Motor neuron (in vitro differentiated cells): ENCODE data around the gene SLC22A3. TPM values are rescaled to one million over a fixed set of nuclear protein-coding genes. Genes with fewer than 3 reads are reported as not detected.
"Not testable (repeated sequence)": the region's sequence is repeated elsewhere in the genome, so short reads cannot be mapped to it uniquely, and the experiment has no call there.

Source experiments
- ATAC-seq, 8 experiments: fragments of 200-7000 bp; cut with Tn5 transposase; replicated peaks in 6 of 8; 2 replicates each; pipeline ENCODE4 v1.8.0; 2021; ENCODE audit warnings: mild to moderate bottlenecking in 8 of 8, moderate library complexity in 8 of 8
- H3K27ac ChIP-seq, 2 donors: fragments of 250-450 bp; sonication (Bioruptor Pico); 2 replicates each; pipeline ENCODE4 v1.9.0; 2021; ENCODE audit warnings: antibody characterized with exemption in 2 of 2, mild to moderate bottlenecking in 2 of 2, moderate library complexity in 1 of 2
- H3K4me1 ChIP-seq, 2 donors: fragments of 250-450 bp; sonication (Bioruptor Pico); replicated peaks in 1 of 2; 2 replicates each; pipeline ENCODE4 v1.6.1; 2021; ENCODE audit warnings: antibody characterized with exemption in 2 of 2, mild to moderate bottlenecking in 2 of 2, moderate library complexity in 1 of 2
- H3K4me3 ChIP-seq, 5 donors: fragments of 250-450 bp; sonication (Bioruptor Pico); 2 replicates each; pipeline ENCODE4 v1.9.0; 2021; ENCODE audit warnings: antibody characterized with exemption in 5 of 5, mild to moderate bottlenecking in 5 of 5, moderate library complexity in 4 of 5
- WGBS, 10 experiments: fragments of 450-650 bp; shearing (Covaris generic); methylation state at CpG; one replicate each; pipeline ENCODE4 v1.0.0; 2022; 5-methylcytosine and 5-hydroxymethylcytosine counted together
- in situ Hi-C, 9 experiments: fragments of 400-800 bp; cut with MboI; loops; one replicate each; pipeline ENCODE4 v1.15.0; 2021; ENCODE audit warnings: low sequenced_read_pairs in 9 of 9, low pct_unique_long_range_greater_than_20kb in 2 of 9; ENCODE audit not compliant: unreplicated experiment in 9 of 9
- total RNA-seq, 8 experiments: library from RNA; unstranded; fragments of 300-600 nt; gene quantifications; 2 replicates each; pipeline versions ENCODE4 v1.2.3 to v1.2.4, GENCODE V29; 2022

SLC22A3 gene
- total RNA-seq, 8 experiments from 2014 or later = 0.11 to 42.3 (median 1.4) TPM

DNA sequence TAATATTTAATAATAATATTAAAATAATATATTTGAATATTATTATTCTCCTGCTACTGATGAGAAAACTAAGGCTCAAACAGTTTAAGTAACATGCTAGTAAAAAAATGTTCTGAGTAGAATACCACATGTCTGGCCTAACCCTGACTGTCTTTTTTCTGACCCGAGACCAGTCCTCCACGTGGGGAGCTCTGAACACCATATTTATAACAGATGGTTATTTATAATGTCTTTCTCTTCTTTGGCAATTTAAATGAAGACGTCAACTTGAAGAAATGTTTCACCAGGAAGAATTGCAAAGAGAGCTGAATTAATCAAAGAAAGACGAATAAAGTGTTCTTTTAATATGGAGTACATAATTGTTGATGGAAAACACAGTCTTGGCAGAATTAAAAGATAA lies 82.0 kb downstream of the SLC22A3 start:
- H3K4me3 ChIP-seq = no peak overlapping the region
- no peak overlapping the region for H3K27ac ChIP-seq
- peaks cover 0 to 4% of the 10 kb centered on the region in 2 donors for H3K4me1 ChIP-seq
- ATAC-seq = peak in 3 of 8 experiments; percentile 46 to 69 (median 67)
- in situ Hi-C loops = loop anchor here in 1 of 9 experiments (25.0 kb wide), 1 partner anchor 218 kb away; no protein-coding TSS in a partner anchor
- 0 to 86% (median 65%) methylated on average over 1 to 4 of the region's 4 CpGs for WGBS, 10 experiments

GRCh38 chr6:160430751-160431150 lies 82.6 kb downstream of the SLC22A3 start:
- H3K27ac ChIP-seq = no peak overlapping the region

GRCh38 chr6:160431226-160431625 lies 83.0 kb downstream of the SLC22A3 start:
- ATAC-seq = peak in 3 of 8 experiments; percentile 31 to 53 (median 52)

More at GRCh38 chr6:160430751-160431150, 82.6 kb downstream of the SLC22A3 start:
- in situ Hi-C loops = loop anchor here in 1 of 9 experiments (25.0 kb wide), 1 partner anchor 218 kb away; no protein-coding TSS in a partner anchor
- WGBS, 10 experiments = 0 to 100% (median 80%) methylated on average over 1 to 5 of the region's 5 CpGs; no CpG with 5 or more reads in 1 of the 10 experiments
- Histone ChIP-seq H3K4me1 (peaks cover 0 to 4% of the 10 kb centered on the region in 2 donors), H3K4me3 (no peak overlapping the region)
- no peak for ATAC-seq

GRCh38 chr6:160431791-160432404 lies 83.7 kb downstream of the SLC22A3 start:
- in situ Hi-C loops = loop anchor here in 1 of 9 experiments (25.0 kb wide), 1 partner anchor 220 kb away; no protein-coding TSS in a partner anchor
- Histone ChIP-seq H3K27ac (no peak overlapping the region), H3K4me1 (peaks cover 0 to 4% of the 10 kb centered on the region in 2 donors), H3K4me3 (no peak overlapping the region)
- WGBS, 10 experiments = 58 to 100% (median 83%) methylated on average over 1 to 7 of the region's 8 CpGs; no CpG with 5 or more reads in 1 of the 10 experiments
- no peak for ATAC-seq

More at GRCh38 chr6:160431226-160431625, 83.0 kb downstream of the SLC22A3 start:
- no peak overlapping the region for H3K4me3 ChIP-seq
- H3K4me1 ChIP-seq = peaks cover 0 to 4% of the 10 kb centered on the region in 2 donors
- in situ Hi-C loops = loop anchor here in 1 of 9 experiments (25.0 kb wide), 1 partner anchor 219 kb away; no protein-coding TSS in a partner anchor
- no peak overlapping the region for H3K27ac ChIP-seq
- WGBS, 10 experiments = 17 to 97% (median 79%) methylated on average over 3 to 8 of the region's 8 CpGs

DNA sequence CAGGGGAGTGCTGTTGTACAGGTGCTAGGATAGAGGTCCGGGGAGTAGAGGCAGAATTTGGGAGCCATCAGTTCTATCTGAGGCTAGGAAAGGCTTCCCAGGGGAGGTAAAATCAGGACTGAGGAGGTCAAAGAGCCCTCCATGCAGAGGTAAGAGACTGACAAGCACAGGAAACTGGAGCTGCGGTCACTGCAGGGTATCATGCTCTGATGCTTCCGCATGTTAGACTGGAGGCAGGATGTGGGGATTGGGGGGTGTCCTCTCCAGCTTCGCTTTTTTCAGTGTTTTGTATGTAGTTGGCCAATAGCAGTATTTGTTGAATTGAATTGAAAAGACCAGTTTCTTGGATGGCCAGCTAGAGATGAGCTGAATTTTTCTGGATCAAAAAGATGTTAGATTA lies 87.8 kb downstream of the SLC22A3 start:
- in situ Hi-C loops = loop anchor here in 1 of 9 experiments (25.0 kb wide), 1 partner anchor 224 kb away; no protein-coding TSS in a partner anchor
- WGBS, 10 experiments = 20 to 100% (median 80%) methylated on average over 1 to 4 of the region's 4 CpGs; no CpG with 5 or more reads in 1 of the 10 experiments
- no peaks in the 10 kb centered on the region for H3K4me1 ChIP-seq
- H3K27ac ChIP-seq = no peak overlapping the region
- H3K4me3 ChIP-seq = no peak overlapping the region
- no peak for ATAC-seq

- in situ Hi-C loops = loop anchor here in 1 of 9 experiments (25.0 kb wide), 1 partner anchor 225 kb away; no protein-coding TSS in a partner anchor
Observed at GRCh38 chr6:160437154-160437553, 89.0 kb downstream of the SLC22A3 start.

DNA sequence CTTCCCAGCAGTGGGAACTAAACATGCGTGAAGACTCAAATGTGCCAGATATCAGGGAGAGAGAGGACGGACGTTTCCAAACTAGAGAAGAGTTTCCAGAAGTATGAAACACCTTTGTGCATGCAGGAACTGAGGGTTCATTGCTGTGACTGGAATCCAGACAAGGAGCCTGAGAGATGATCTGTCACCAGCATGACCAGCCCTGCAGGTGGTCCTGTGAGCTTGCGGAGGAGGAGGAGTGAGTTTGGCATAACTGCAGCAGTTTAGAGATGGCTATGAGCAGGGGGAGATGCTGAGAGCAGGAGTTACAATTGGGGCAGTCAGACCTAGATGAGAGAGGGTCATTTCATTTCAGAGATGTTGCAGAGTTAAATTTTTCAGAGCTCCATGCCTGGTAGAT lies 89.6 kb downstream of the SLC22A3 start:
- Histone ChIP-seq H3K4me1 (no peaks in the 10 kb centered on the region), H3K4me3 (no peak overlapping the region), H3K27ac (no peak overlapping the region)
- in situ Hi-C loops = loop anchor here in 1 of 9 experiments (25.0 kb wide), 1 partner anchor 225 kb away; no protein-coding TSS in a partner anchor
- no peak for ATAC-seq
- WGBS, 10 experiments = 68 to 100% (median 86%) methylated on average over 2 to 4 of the region's 4 CpGs; no CpG with 5 or more reads in 1 of the 10 experiments

More at GRCh38 chr6:160437154-160437553, 89.0 kb downstream of the SLC22A3 start:
- WGBS, 10 experiments = 68 to 95% (median 81%) methylated on average over 1 to 4 of the region's 5 CpGs; no CpG with 5 or more reads in 3 of the 10 experiments
- no peak for ATAC-seq
- Histone ChIP-seq H3K4me1 (no peaks in the 10 kb centered on the region), H3K4me3 (no peak overlapping the region), H3K27ac (no peak overlapping the region)

GRCh38 chr6:160438481-160438880 lies 90.3 kb downstream of the SLC22A3 start:
- in situ Hi-C loops = loop anchor here in 1 of 9 experiments (25.0 kb wide), 1 partner anchor 226 kb away; no protein-coding TSS in a partner anchor
- peak in 1 of 8 experiments; percentile 48 for ATAC-seq
- WGBS, 10 experiments = 20 to 92% (median 67%) methylated on average over 1 to 2 of the region's 4 CpGs; no CpG with 5 or more reads in 3 of the 10 experiments
- no peak overlapping the region for H3K27ac ChIP-seq
- H3K4me1 ChIP-seq = no peaks in the 10 kb centered on the region
- no peak overlapping the region for H3K4me3 ChIP-seq

GRCh38 chr6:160439751-160440150 lies 91.6 kb downstream of the SLC22A3 start:
- H3K4me3 ChIP-seq = no peak overlapping the region
- WGBS, 10 experiments = 9 to 50% (median 30%) methylated on average over 2 to 5 of the region's 5 CpGs

GRCh38 chr6:160442151-160442550 lies 94.0 kb downstream of the SLC22A3 start:
- H3K4me3 ChIP-seq = no peak overlapping the region
- in situ Hi-C loops = loop anchor here in 1 of 9 experiments (25.0 kb wide), 1 partner anchor 230 kb away; no protein-coding TSS in a partner anchor
- 0 to 84% (median 80%) methylated on average over 1 to 5 of the region's 5 CpGs; no CpG with 5 or more reads in 4 of the 10 experiments for WGBS, 10 experiments
- no peaks in the 10 kb centered on the region for H3K4me1 ChIP-seq
- no peak overlapping the region for H3K27ac ChIP-seq
- ATAC-seq = no peak

More at GRCh38 chr6:160439751-160440150, 91.6 kb downstream of the SLC22A3 start:
- Histone ChIP-seq H3K27ac (no peak overlapping the region), H3K4me1 (no peaks in the 10 kb centered on the region)
- no peak for ATAC-seq
- in situ Hi-C loops = loop anchor here in 1 of 9 experiments (25.0 kb wide), 1 partner anchor 227 kb away; no protein-coding TSS in a partner anchor

- Histone ChIP-seq H3K27ac (no peak overlapping the region), H3K4me3 (no peak overlapping the region), H3K4me1 (no peaks in the 10 kb centered on the region)
- 100% methylated on average over 1 of the region's 2 CpGs; no CpG with 5 or more reads in 9 of the 10 experiments for WGBS, 10 experiments
- no peak for ATAC-seq
- in situ Hi-C loops = loop anchor here in 1 of 9 experiments (25.0 kb wide), 1 partner anchor 233 kb away; no protein-coding TSS in a partner anchor
Observed at GRCh38 chr6:160445130-160445529, 97.0 kb downstream of the SLC22A3 start.

DNA sequence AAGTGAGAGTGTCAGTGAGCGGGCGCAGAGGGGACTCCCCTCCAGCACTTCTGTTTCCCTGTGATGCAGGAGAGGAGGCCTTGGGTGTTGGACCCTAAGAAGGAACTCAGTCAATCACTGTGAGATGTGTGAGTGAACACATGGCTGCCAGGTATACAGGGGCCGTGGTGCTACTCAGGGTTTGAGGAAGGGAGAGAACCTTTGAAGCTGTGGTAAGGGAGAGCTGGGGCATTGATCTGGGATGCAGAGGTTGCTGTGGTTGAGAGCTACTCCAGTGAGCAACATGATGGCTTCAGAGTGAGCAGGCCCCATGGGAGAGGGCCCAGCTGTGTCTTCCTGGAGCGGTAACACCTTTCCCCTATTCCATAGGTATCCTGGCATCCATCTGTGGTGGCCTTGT lies 99.2 kb downstream of the SLC22A3 start:
- no peak overlapping the region for H3K27ac ChIP-seq
- H3K4me3 ChIP-seq = no peak overlapping the region
- in situ Hi-C loops = loop anchor here in 1 of 9 experiments (25.0 kb wide), 1 partner anchor 235 kb away; no protein-coding TSS in a partner anchor
- H3K4me1 ChIP-seq = no peaks in the 10 kb centered on the region
- ATAC-seq = no peak
- 67 to 100% (median 85%) methylated on average over 1 to 4 of the region's 4 CpGs; no CpG with 5 or more reads in 1 of the 10 experiments for WGBS, 10 experiments

- in situ Hi-C loops = loop anchor here in 6 of 9 experiments (25.0 kb wide), 4 partner anchors 237 to 362 kb away; partner anchors contain the start of gene SLC22A1 (in 2 of the 6)
Observed at GRCh38 chr6:160449787-160450186, 101.6 kb downstream of the SLC22A3 start.

More at GRCh38 chr6:160449787-160450186, 101.6 kb downstream of the SLC22A3 start:
- H3K4me3 ChIP-seq, H3K4me1 ChIP-seq, H3K27ac ChIP-seq, ATAC-seq: not testable (repeated sequence)
- 50 to 100% (median 91%) methylated on average over 2 to 4 of the region's 4 CpGs for WGBS, 10 experiments
